Measurements from ENCODE around the gene CLIC4.
A peak's percentile ranks its signal among the peaks of the same experiment; 100 is the strongest.

Gene CLIC4

DNA sequence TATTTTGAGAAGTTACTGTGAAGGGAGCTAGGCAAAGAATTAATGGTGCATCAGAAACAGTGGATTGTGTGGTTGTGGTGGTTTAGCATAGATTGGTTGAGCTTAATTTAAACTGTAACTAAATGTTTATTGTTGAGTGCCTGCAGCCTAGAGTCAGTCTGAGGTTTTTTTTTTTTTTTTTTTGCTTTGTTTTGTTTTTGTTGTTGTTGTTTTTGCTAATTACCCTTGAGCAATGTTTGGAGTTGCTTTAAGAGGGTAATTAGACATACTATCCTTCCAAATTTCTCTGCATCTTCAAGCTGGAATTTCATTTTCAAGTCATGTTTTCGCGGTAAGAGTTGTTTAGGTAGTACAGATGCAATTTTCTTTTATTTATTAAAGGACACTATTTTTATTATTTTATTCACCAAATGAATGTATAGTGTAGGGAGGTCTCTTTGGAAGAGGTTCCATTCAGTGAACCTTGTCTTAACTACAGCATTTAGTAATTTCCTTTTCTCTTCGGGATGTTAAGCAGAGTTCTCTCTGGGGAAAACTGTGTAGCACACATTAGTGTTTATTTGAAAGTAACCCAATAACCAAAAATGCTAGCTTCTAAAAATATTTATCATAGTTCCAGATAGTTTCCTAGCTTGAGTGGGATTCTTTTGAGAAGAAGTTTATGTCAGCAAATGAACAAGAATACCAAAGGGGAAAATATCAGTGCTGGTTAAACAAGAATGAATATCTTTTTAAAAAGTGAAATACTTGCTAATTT lies 82.3 kb downstream of the CLIC4 start:
- Histone ChIP-seq H3K27me3 (replicated peaks; ENCODE audit: control insufficient read depth, insufficient read depth, low read length, poor library complexity, severe bottlenecking) (no peaks in the 10 kb centered on the region), H3K4me1 (ENCODE audit: control insufficient read depth, insufficient read depth, low read length, poor library complexity, severe bottlenecking) (no peaks in the 10 kb centered on the region), H3K4me3 (ENCODE audit: insufficient read depth, low read depth, low read length, poor library complexity, severe bottlenecking) (no peak overlapping the region), H3K9me3 (ENCODE audit: control insufficient read depth, low read length) (no peaks in the 10 kb centered on the region), H3K36me3 (ENCODE audit: control insufficient read depth, insufficient read depth, low read length) (no peaks in the 10 kb centered on the region), H3K27ac (ENCODE audit: insufficient read depth, low read length, poor library complexity, severe bottlenecking) (no peak overlapping the region)
- no peak for DNase-seq

DNA sequence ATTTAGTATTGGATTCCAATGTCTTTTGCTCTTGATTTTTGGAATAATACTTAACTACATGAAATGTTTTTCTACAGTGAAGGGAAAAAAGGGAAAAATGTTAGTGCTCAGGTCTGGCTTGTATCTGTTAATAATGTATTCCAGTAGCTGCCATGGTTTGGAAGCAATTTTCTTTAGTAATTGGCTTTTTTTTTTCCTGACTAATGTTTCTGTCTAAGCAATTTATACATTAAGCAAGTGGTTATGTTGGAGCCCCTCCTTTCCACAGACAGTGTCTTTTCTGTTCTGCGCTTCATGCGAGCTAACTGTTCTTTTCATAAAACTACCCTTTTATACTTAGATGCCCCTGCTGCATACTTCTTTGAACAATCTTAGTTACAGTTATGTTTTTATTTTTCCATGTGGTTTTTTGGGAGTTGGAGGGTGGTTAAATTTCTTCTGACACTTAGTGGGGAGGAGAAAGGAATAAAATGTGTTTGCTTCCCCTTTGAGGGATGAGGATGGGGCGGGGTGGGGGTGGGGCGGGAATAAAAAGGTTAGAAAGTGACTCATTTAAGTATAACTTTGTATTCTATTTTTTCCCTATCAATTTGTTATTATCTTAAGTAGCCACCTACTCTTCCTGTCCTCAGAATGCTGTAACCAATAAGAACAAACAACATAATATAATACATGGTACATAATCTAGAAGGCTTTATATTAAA lies 83.1 kb downstream of the CLIC4 start:
- Histone ChIP-seq H3K27ac (ENCODE audit: insufficient read depth, low read length, poor library complexity, severe bottlenecking) (no peak overlapping the region), H3K27me3 (replicated peaks; ENCODE audit: control insufficient read depth, insufficient read depth, low read length, poor library complexity, severe bottlenecking) (no peaks in the 10 kb centered on the region)
- no peak for DNase-seq

DNA sequence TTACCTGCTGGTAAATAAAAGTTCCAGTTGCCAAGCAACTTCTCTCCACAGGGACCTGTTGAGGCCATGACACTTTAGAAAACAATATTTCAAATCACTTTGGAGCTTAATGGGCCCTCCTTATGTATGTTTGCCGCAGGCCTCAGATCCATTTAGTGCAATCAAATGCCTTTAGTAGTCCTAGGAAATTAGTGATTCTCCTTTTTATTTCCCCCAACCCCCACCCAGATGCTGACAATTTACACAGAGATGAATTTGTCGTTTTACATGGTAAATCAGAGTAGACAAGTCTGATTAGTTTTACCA lies 83.6 kb downstream of the CLIC4 start:
- no peak overlapping the region for H3K27ac ChIP-seq (ENCODE audit: insufficient read depth, low read length, poor library complexity, severe bottlenecking)
- H3K27me3 ChIP-seq (replicated peaks; ENCODE audit: control insufficient read depth, insufficient read depth, low read length, poor library complexity, severe bottlenecking): no peaks in the 10 kb centered on the region
- H3K4me1 ChIP-seq (ENCODE audit: control insufficient read depth, insufficient read depth, low read length, poor library complexity, severe bottlenecking): no peaks in the 10 kb centered on the region
- H3K9me3 ChIP-seq (ENCODE audit: control insufficient read depth, low read length): no peaks in the 10 kb centered on the region
- no peaks in the 10 kb centered on the region for H3K36me3 ChIP-seq (ENCODE audit: control insufficient read depth, insufficient read depth, low read length)
- no peak overlapping the region for H3K4me3 ChIP-seq (ENCODE audit: insufficient read depth, low read depth, low read length, poor library complexity, severe bottlenecking)
- DNase-seq: no peak

More for the DNA sequence above, 83.1 kb downstream of the CLIC4 start:
- no peak overlapping the region for H3K4me3 ChIP-seq (ENCODE audit: insufficient read depth, low read depth, low read length, poor library complexity, severe bottlenecking)
- H3K36me3 ChIP-seq (ENCODE audit: control insufficient read depth, insufficient read depth, low read length): no peaks in the 10 kb centered on the region
- no peaks in the 10 kb centered on the region for H3K4me1 ChIP-seq (ENCODE audit: control insufficient read depth, insufficient read depth, low read length, poor library complexity, severe bottlenecking)
- H3K9me3 ChIP-seq (ENCODE audit: control insufficient read depth, low read length): no peaks in the 10 kb centered on the region

DNA sequence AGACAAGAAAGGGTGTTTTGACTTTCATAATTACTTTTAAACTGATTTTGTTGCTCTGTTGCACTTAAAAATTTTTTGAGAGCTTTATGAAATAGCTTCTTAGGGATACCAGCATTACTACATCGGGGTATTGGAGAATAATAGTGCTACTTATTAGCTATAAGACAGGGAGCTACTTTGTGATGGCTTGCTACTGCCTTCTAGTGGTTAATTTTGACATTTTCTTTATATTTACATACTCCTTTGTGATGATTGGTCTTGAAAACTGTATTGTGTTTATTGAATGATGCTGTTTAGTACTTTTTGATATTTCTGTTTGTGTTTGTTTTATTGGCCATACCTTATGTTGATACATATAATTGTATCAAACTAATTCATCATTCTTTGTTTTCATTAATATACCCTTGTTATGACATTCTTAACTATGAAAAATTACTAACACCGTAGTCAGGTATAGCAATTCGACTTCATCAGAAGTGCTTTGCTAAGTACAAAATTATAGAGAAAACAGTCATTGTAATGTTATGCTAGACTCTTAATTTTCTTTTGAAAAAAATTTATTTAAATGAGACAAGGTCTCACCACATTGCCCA lies 85.5 kb downstream of the CLIC4 start:
- no peaks in the 10 kb centered on the region for H3K4me1 ChIP-seq (ENCODE audit: control insufficient read depth, insufficient read depth, low read length, poor library complexity, severe bottlenecking)
- H3K4me3 ChIP-seq (ENCODE audit: insufficient read depth, low read depth, low read length, poor library complexity, severe bottlenecking): no peak overlapping the region
- H3K9me3 ChIP-seq (ENCODE audit: control insufficient read depth, low read length): no peaks in the 10 kb centered on the region
- no peaks in the 10 kb centered on the region for H3K27me3 ChIP-seq (replicated peaks; ENCODE audit: control insufficient read depth, insufficient read depth, low read length, poor library complexity, severe bottlenecking)
- no peaks in the 10 kb centered on the region for H3K36me3 ChIP-seq (ENCODE audit: control insufficient read depth, insufficient read depth, low read length)
- no peak overlapping the region for H3K27ac ChIP-seq (ENCODE audit: insufficient read depth, low read length, poor library complexity, severe bottlenecking)
- DNase-seq: no peak

DNA sequence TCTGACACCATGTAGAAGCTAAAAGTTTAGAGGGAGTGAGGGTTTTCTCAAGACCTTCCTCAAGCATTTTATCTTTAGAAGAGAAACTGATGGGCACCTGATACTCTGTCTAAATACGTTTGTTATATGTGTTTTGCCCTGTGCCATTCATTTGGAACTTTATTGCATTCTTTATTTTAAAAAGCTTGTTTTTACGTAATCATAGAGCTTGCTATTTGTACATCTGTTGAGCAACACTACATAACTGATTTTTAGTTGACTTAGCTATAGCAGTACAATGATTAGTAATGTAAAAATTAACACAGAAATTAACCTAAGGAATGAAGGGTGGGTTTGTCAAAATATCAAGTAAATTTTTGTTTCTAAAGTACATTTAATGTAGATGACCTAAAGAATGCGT lies 96.3 kb downstream of the CLIC4 start:
- H3K4me1 ChIP-seq (ENCODE audit: control insufficient read depth, insufficient read depth, low read length, poor library complexity, severe bottlenecking): no peaks in the 10 kb centered on the region
- H3K36me3 ChIP-seq (ENCODE audit: control insufficient read depth, insufficient read depth, low read length): no peaks in the 10 kb centered on the region
- H3K27ac ChIP-seq (ENCODE audit: insufficient read depth, low read length, poor library complexity, severe bottlenecking): no peak overlapping the region
- H3K4me3 ChIP-seq (ENCODE audit: insufficient read depth, low read depth, low read length, poor library complexity, severe bottlenecking): no peak overlapping the region
- no peak for DNase-seq
- no peaks in the 10 kb centered on the region for H3K9me3 ChIP-seq (ENCODE audit: control insufficient read depth, low read length)
- no peaks in the 10 kb centered on the region for H3K27me3 ChIP-seq (replicated peaks; ENCODE audit: control insufficient read depth, insufficient read depth, low read length, poor library complexity, severe bottlenecking)

DNA sequence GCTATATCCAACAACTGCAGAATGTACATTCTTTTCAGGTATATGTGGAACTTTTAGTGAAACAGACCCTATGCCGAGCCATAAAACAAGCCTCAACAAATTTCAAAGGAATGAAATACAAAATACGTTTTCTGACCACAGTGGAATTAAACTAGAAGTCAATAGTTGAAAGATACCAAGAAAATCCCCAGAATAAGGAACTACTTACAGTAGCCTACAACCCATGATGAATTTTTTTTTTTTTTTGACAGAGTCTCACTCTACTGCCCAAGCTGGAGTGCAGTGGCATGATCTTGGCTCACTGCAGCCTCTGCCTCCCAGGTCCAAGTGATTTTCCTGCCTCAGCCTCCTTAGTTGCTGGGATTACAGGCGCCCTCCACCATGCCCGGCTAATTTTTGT lies 101.4 kb downstream of the CLIC4 start:
- DNase-seq: no peak
- Histone ChIP-seq H3K4me3 (ENCODE audit: insufficient read depth, low read depth, low read length, poor library complexity, severe bottlenecking) (no peak overlapping the region), H3K9me3 (ENCODE audit: control insufficient read depth, low read length) (no peaks in the 10 kb centered on the region), H3K27ac (ENCODE audit: insufficient read depth, low read length, poor library complexity, severe bottlenecking) (no peak overlapping the region), H3K4me1 (ENCODE audit: control insufficient read depth, insufficient read depth, low read length, poor library complexity, severe bottlenecking) (peaks cover 12% of the 10 kb centered on the region), H3K36me3 (ENCODE audit: control insufficient read depth, insufficient read depth, low read length) (no peaks in the 10 kb centered on the region), H3K27me3 (replicated peaks; ENCODE audit: control insufficient read depth, insufficient read depth, low read length, poor library complexity, severe bottlenecking) (no peaks in the 10 kb centered on the region)

DNA sequence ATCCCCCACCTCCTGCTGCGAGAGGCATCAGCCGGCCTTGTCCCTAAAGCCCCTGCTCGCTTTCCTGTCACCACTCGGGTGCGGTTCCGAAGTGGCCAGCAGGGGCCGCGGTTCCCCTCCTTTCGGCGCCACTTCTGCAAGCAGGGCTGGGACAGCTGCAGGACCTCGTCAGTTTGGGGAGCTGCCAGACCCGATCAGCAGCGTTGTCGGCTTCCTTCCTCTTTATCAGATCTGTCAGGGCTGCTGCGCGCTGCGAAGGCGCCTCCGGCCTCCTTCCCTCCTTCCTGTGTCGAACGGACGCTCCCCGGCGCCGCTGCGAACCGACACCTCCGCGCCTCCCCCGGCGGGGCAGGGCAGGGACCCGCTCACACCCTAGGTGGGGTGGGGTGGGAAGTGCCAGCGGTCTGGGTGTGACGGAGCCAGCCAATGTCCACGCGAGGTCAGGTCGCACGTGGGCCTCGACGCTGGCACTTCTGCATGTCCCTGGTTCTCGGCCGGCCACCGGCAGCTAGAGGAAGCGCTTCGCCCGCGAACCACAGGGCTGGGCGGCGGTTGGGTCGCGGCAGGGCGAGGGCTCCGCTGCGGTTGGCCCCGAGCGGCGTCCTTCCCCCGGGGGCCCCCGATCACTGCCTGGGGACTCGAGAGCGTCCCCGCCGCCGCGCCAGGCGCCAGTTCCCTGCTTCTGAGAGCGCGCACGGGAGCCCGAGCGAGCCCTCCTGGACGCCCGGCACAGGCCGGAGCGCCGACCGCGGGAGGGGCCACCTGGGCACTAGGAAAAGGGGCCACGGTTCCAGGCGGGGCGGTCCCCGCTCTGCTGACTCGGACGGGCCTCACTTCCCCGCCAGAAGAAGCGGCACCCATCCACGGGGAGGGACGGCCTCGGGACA lies 103.0 kb downstream of the CLIC4 start:
- H3K9me3 ChIP-seq (ENCODE audit: control insufficient read depth, low read length): no peaks in the 10 kb centered on the region
- peaks cover 12% of the 10 kb centered on the region for H3K4me1 ChIP-seq (ENCODE audit: control insufficient read depth, insufficient read depth, low read length, poor library complexity, severe bottlenecking)
- no peaks in the 10 kb centered on the region for H3K36me3 ChIP-seq (ENCODE audit: control insufficient read depth, insufficient read depth, low read length)
- no peaks in the 10 kb centered on the region for H3K27me3 ChIP-seq (replicated peaks; ENCODE audit: control insufficient read depth, insufficient read depth, low read length, poor library complexity, severe bottlenecking)
- peak overlapping the region; percentile 64 for H3K27ac ChIP-seq (ENCODE audit: insufficient read depth, low read length, poor library complexity, severe bottlenecking)
- peak; percentile 79 to 82 (median 81) for DNase-seq
- H3K4me3 ChIP-seq (ENCODE audit: insufficient read depth, low read depth, low read length, poor library complexity, severe bottlenecking): peak overlapping the region; percentile 58

DNA sequence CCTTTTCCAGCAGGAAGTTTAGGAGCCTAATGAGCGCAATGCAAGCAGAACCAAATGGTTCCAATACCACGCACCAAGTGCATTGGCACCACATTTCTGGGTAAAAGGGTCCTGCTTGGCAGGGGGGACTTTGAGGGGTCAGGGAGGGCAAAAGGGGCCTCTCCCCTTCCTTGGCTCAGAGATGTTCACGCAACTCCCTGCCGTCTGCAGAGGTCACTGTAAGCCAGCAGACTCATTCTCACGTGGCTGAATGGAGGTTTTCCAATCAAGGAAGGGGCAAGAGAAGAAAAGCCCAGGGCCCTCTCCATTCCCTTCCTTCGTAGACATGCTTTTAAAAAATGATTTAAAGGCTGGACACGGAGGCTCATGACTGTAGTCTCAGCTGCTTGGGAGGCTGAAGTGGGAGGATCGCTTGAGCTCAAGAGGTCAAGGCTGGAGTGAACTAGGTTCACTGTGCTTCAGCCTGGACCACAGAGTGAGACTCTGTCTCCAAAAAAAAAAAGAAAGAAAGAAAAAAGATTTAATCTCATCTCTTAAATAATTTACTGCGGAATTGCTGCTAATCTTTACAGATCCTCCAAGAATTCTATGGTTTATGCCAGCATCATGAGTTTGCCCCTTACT lies 104.5 kb downstream of the CLIC4 start:
- no peaks in the 10 kb centered on the region for H3K36me3 ChIP-seq (ENCODE audit: control insufficient read depth, insufficient read depth, low read length)
- no peak overlapping the region for H3K4me3 ChIP-seq (ENCODE audit: insufficient read depth, low read depth, low read length, poor library complexity, severe bottlenecking)
- no peaks in the 10 kb centered on the region for H3K9me3 ChIP-seq (ENCODE audit: control insufficient read depth, low read length)
- H3K4me1 ChIP-seq (ENCODE audit: control insufficient read depth, insufficient read depth, low read length, poor library complexity, severe bottlenecking): peaks cover 12% of the 10 kb centered on the region
- no peak overlapping the region for H3K27ac ChIP-seq (ENCODE audit: insufficient read depth, low read length, poor library complexity, severe bottlenecking)
- H3K27me3 ChIP-seq (replicated peaks; ENCODE audit: control insufficient read depth, insufficient read depth, low read length, poor library complexity, severe bottlenecking): no peaks in the 10 kb centered on the region
- DNase-seq: no peak

DNA sequence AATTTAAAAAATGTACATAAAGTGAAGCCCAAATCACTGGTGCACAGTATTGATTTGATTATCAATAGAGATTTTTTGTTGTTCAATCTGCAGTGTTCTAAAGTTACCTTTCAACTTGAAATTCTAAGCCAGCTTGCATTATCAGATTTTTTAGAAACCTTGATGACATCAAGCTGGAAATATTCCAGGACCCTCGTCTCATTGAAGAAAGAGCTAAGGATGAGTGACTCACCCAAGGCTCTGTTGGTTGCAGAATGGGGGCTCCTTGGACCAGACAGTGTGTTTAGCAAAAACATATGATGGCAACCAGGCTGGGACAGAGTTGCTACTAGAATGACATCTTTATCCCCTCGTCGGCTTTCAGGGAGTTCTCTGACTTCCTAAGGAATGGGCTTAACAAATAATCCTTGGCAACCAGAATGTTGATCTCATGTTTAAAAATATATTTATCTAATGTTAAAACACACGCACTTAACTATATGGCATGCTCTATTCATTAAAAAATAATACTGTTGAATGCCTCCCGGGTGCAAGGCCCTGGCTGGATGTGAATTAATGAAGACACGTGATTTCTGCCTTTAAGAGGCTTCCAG lies 105.2 kb downstream of the CLIC4 start:
- Histone ChIP-seq H3K4me1 (ENCODE audit: control insufficient read depth, insufficient read depth, low read length, poor library complexity, severe bottlenecking) (peaks cover 12% of the 10 kb centered on the region), H3K9me3 (ENCODE audit: control insufficient read depth, low read length) (no peaks in the 10 kb centered on the region), H3K36me3 (ENCODE audit: control insufficient read depth, insufficient read depth, low read length) (no peaks in the 10 kb centered on the region), H3K27ac (ENCODE audit: insufficient read depth, low read length, poor library complexity, severe bottlenecking) (no peak overlapping the region), H3K27me3 (replicated peaks; ENCODE audit: control insufficient read depth, insufficient read depth, low read length, poor library complexity, severe bottlenecking) (no peaks in the 10 kb centered on the region), H3K4me3 (ENCODE audit: insufficient read depth, low read depth, low read length, poor library complexity, severe bottlenecking) (no peak overlapping the region)
- DNase-seq: no peak
